Neuronal stem cell (in vitro differentiated cells): ENCODE measurements around the gene MAN1A2.

ENCODE experiments used
- DNase-seq: peaks from one replicate; pipeline ENCODE4 v3.0.0-alpha.2; 2013; ENCODE audit warnings: low spot score
- H2AFZ ChIP-seq: one replicate; pipeline ENCODE4 v1.6.1; 2013; ENCODE audit warnings: mild to moderate bottlenecking, low read length, inconsistent platforms
- H2AK5ac ChIP-seq: 2 replicates; pipeline ENCODE4 v1.6.1; 2013; ENCODE audit warnings: low read depth, mild to moderate bottlenecking, inconsistent platforms, low read length, moderate library complexity, mixed read lengths
- H2BK120ac ChIP-seq: 2 replicates; pipeline ENCODE4 v1.6.1; 2013; ENCODE audit warnings: low read depth, mild to moderate bottlenecking, inconsistent platforms, low read length, moderate library complexity, mixed read lengths
- H2BK12ac ChIP-seq: one replicate; pipeline ENCODE4 v1.6.1; 2013; ENCODE audit warnings: low read length, inconsistent platforms
- H2BK15ac ChIP-seq: 2 replicates; pipeline ENCODE4 v1.6.1; 2013; ENCODE audit warnings: mild to moderate bottlenecking, low read length, inconsistent platforms, mixed read lengths
- H2BK5ac ChIP-seq: one replicate; pipeline ENCODE4 v1.6.1; 2013; ENCODE audit warnings: inconsistent platforms, mild to moderate bottlenecking, low read length, moderate library complexity
- H3K14ac ChIP-seq: one replicate; pipeline ENCODE4 v1.6.1; 2013; ENCODE audit warnings: low read length, inconsistent platforms
- H3K18ac ChIP-seq: 2 replicates; pipeline ENCODE4 v1.6.1; 2013; ENCODE audit warnings: low read length, inconsistent platforms
- H3K23ac ChIP-seq: 2 replicates; pipeline ENCODE4 v1.6.1; 2013; ENCODE audit warnings: low read depth, mild to moderate bottlenecking, mixed read lengths, low read length, inconsistent platforms; ENCODE audit not compliant: poor library complexity
- H3K27ac ChIP-seq: replicated peaks from 3 replicates; pipeline ENCODE4 v1.5.1; 2013; ENCODE audit warnings: low read length, inconsistent platforms
- H3K27me3 ChIP-seq, 3 experiments: 2 replicates each; pipeline ENCODE4 v1.6.1; 2013; ENCODE audit warnings: low read length in 3 of 3, mild to moderate bottlenecking in 2 of 3, inconsistent platforms in 1 of 3, low read depth in 1 of 3, mixed read lengths in 1 of 3, moderate library complexity in 1 of 3; ENCODE audit not compliant: control insufficient read depth in 3 of 3, insufficient read depth in 3 of 3
- H3K36me3 ChIP-seq, 2 donors: replicated peaks in 1 of 2; 2 replicates each; pipeline ENCODE4 v1.6.1; 2013; ENCODE audit warnings: low read length in 2 of 2; ENCODE audit not compliant: control insufficient read depth in 2 of 2, insufficient read depth in 2 of 2
- H3K4ac ChIP-seq: 2 replicates; pipeline ENCODE4 v1.6.1; 2013; ENCODE audit warnings: inconsistent platforms, mild to moderate bottlenecking, low read length, moderate library complexity
- H3K4me1 ChIP-seq, 2 donors: 1 replicate in 1 of 2; 2 replicates in 1 of 2; pipeline ENCODE4 v1.6.1; 2013; ENCODE audit warnings: low read length in 2 of 2, low read depth in 1 of 2; ENCODE audit not compliant: control insufficient read depth in 2 of 2, insufficient read depth in 1 of 2
- H3K4me2 ChIP-seq: one replicate; pipeline ENCODE4 v1.6.1; 2013; ENCODE audit warnings: mild to moderate bottlenecking, low read length, inconsistent platforms; ENCODE audit not compliant: insufficient read depth, poor library complexity, severe bottlenecking
- H3K4me3 ChIP-seq, 2 donors: 2 replicates each; pipeline ENCODE4 v1.5.1; 2013; ENCODE audit warnings: low read length in 2 of 2, mild to moderate bottlenecking in 2 of 2, inconsistent platforms in 1 of 2, moderate library complexity in 1 of 2
- H3K79me1 ChIP-seq: one replicate; pipeline ENCODE4 v1.6.1; 2013; ENCODE audit warnings: low read depth, mild to moderate bottlenecking, inconsistent platforms, low read length, moderate library complexity
- H3K9ac ChIP-seq: one replicate; pipeline ENCODE4 v1.6.1; 2013; ENCODE audit warnings: mild to moderate bottlenecking, low read depth, low read length, inconsistent platforms; ENCODE audit not compliant: poor library complexity
- H3K9me3 ChIP-seq, 2 donors: replicated peaks in 1 of 2; 2 replicates each; pipeline versions ENCODE3 to v1.6.1; 2013; ENCODE audit warnings: low read length in 2 of 2, mild to moderate bottlenecking in 2 of 2, inconsistent platforms in 1 of 2, low read depth in 1 of 2, mixed read lengths in 1 of 2, moderate library complexity in 1 of 2; ENCODE audit not compliant: control insufficient read depth in 2 of 2, insufficient read depth in 1 of 2
- H4K8ac ChIP-seq: one replicate; pipeline ENCODE4 v1.6.1; 2013; ENCODE audit warnings: low read depth, mild to moderate bottlenecking, inconsistent platforms, low read length, moderate library complexity
- H4K91ac ChIP-seq: one replicate; pipeline ENCODE4 v1.6.1; 2013; ENCODE audit warnings: low read length, low read depth, mild to moderate bottlenecking, inconsistent platforms; ENCODE audit not compliant: poor library complexity
- WGBS, 2 donors: extraction: QIAGEN DNeasy Blood & Tissue Kit; methylation state at CpG; one replicate each; pipeline ENCODE4 v1.1.7; 2013; ENCODE audit warnings: missing lambda C conversion rate in 2 of 2, mixed read lengths in 1 of 2; ENCODE audit not compliant: insufficient read length in 2 of 2, insufficient replicate concordance in 1 of 2; ENCODE audit errors: extremely low coverage in 2 of 2; 5-methylcytosine and 5-hydroxymethylcytosine counted together

Gene MAN1A2

GRCh38 chr1:117577191-117577885 lies 210.1 kb downstream of the MAN1A2 start:
- Histone ChIP-seq H3K27ac (no peak overlapping the region), H3K9ac (no peak overlapping the region), H4K91ac (no peak overlapping the region), H2BK5ac (no peak overlapping the region), H2AFZ (no peak overlapping the region), H3K4me1 (peaks cover 0 to 2% of the 10 kb centered on the region in 2 donors), H2BK12ac (no peak overlapping the region), H3K4me3 (no peak overlapping the region), H2AK5ac (no peak overlapping the region), H3K18ac (no peak overlapping the region), H3K36me3 (no peaks in the 10 kb centered on the region), H2BK120ac (no peak overlapping the region), H3K23ac (no peak overlapping the region), H3K14ac (no peak overlapping the region), H3K9me3 (no peaks in the 10 kb centered on the region), H3K79me1 (no peaks in the 10 kb centered on the region), H3K27me3 (no peaks in the 10 kb centered on the region), H4K8ac (no peak overlapping the region), H3K4me2 (no peak overlapping the region), H2BK15ac (no peak overlapping the region), H3K4ac (no peak overlapping the region)
- DNase-seq: no peak
- no CpG with 5 or more reads among the region's 2 CpGs for WGBS, 2 donors

GRCh38 chr1:117578466-117578865 lies 211.2 kb downstream of the MAN1A2 start:
- H3K18ac ChIP-seq: no peak overlapping the region
- H3K23ac ChIP-seq: no peak overlapping the region
- no peaks in the 10 kb centered on the region for H3K79me1 ChIP-seq
- no peak overlapping the region for H4K91ac ChIP-seq
- peaks cover 0 to 2% of the 10 kb centered on the region in 2 donors for H3K4me1 ChIP-seq
- no peak overlapping the region for H2BK12ac ChIP-seq
- WGBS, 2 donors: 100% methylated on average over 1 to 2 of the region's 4 CpGs
- no peak overlapping the region for H2BK120ac ChIP-seq
- H3K14ac ChIP-seq: no peak overlapping the region
- no peak overlapping the region for H4K8ac ChIP-seq
- H2BK5ac ChIP-seq: no peak overlapping the region
- H2BK15ac ChIP-seq: no peak overlapping the region
- H3K9ac ChIP-seq: no peak overlapping the region
- H2AFZ ChIP-seq: no peak overlapping the region
- H3K36me3 ChIP-seq: no peaks in the 10 kb centered on the region
- H3K9me3 ChIP-seq: no peaks in the 10 kb centered on the region
- no peak for DNase-seq
- no peak overlapping the region for H3K4ac ChIP-seq
- no peak overlapping the region for H2AK5ac ChIP-seq
- no peak overlapping the region for H3K4me3 ChIP-seq
- no peaks in the 10 kb centered on the region for H3K27me3 ChIP-seq
- H3K27ac ChIP-seq: no peak overlapping the region
- no peak overlapping the region for H3K4me2 ChIP-seq
